Breast epithelium (tissue), 3 donors: ENCODE data around the gene GPR152.

Experiments used
- CTCF ChIP-seq, 3 donors: fragments of 450-650 bp; IDR thresholded peaks; one replicate each; pipeline ENCODE4 v1.5.1; 2016 to 2017; ENCODE audit warnings: antibody characterized with exemption in 3 of 3, mild to moderate bottlenecking in 3 of 3, moderate library complexity in 3 of 3
- POLR2AphosphoS5 ChIP-seq, 3 donors: sonication (generic); formaldehyde crosslinking; IDR thresholded peaks; one replicate each; pipeline ENCODE4 v1.6.1; 2017; ENCODE audit warnings: antibody characterized with exemption in 3 of 3

DNA sequence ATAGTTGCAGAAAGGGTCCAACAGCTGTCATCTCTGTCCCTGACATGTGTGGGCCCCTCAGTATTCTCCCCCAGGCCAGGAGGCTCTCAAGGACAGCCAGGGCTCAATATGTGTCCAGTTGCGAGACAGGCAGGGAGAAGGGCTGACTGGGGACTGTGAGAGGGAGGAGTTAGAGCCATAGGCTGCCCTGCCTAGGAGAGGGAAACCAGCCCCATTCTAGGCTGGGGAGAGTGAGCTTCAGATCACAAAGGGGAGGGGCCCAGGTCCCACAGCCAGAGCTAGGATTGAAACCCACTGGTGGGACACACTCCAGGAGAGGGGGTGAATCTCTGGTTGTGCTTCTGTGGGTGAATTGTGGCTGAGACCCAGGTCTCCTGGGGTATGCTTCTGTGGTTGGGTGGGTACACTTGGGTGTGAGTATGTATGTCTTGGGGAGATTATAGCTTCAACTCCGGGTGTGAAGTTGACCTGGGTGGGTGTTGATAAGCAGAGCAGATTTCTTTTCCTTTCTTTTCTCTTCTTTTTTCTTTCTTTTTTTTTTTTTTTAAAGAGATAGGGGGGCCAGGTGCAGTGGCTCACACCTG is 39.2 kb downstream of the GPR152 start:
- no peak for TF ChIP-seq CTCF (IDR thresholded peaks at IDR 0.05)
- no peak for TF ChIP-seq POLR2AphosphoS5 (IDR thresholded peaks at IDR 0.05)
